ENCODE data around the gene COL4A3.
A peak's percentile ranks its signal among the peaks of the same experiment; 100 is the strongest.

The COL4A3 gene

GRCh38 chr2:227339098-227339599 is 174.7 kb downstream of the COL4A3 start:
- TF ChIP-seq POLR2A (IDR thresholded peaks at IDR 0.05; ENCODE audit: low read length) (no peak), GATA1 (IDR thresholded peaks at IDR 0.05; ENCODE audit: low read depth, low read length) (no peak)
- DNase-seq, result peak in 1 of 2 experiments; percentile 11

DNA sequence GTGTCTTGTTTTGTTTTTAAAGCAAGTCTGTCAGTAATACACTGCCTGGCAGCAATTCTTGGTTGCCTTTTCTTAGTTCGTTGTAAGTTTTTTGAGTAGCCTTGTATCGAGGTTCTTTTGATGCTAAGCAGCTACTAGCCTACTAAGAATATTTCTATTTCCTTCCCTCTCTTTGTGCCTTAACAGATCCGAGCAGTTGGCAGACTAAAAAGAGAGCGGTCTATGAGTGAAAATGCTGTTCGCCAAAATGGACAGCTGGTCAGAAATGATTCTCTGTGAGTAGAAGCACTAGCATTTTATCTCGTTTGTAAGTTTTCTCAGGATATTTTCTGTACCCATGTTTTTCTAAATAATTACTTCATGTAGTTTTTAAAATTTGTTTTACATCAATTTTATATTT is 175.7 kb downstream of the COL4A3 start:
- DNase-seq, result no peak

GRCh38 chr2:227341553-227341952 is 177.1 kb downstream of the COL4A3 start:
- DNase-seq, result no peak
- no peak for TF ChIP-seq POLR2A (IDR thresholded peaks at IDR 0.05; ENCODE audit: low read length)
- TF ChIP-seq GATA1 (IDR thresholded peaks at IDR 0.05; ENCODE audit: low read depth, low read length), result no peak

More for the DNA sequence above, 175.7 kb downstream of the COL4A3 start:
- TF ChIP-seq GATA1 (IDR thresholded peaks at IDR 0.05; ENCODE audit: low read depth, low read length) (no peak), POLR2A (IDR thresholded peaks at IDR 0.05; ENCODE audit: low read length) (no peak)

- no peak for DNase-seq
- TF ChIP-seq GATA1 (IDR thresholded peaks at IDR 0.05; ENCODE audit: low read depth, low read length) (no peak), POLR2A (IDR thresholded peaks at IDR 0.05; ENCODE audit: low read length) (no peak)
These were observed 179.8 kb downstream of the COL4A3 start for GRCh38 chr2:227344231-227344630.

- no peak for DNase-seq
- TF ChIP-seq GATA1 (IDR thresholded peaks at IDR 0.05; ENCODE audit: low read depth, low read length) (no peak), POLR2A (IDR thresholded peaks at IDR 0.05; ENCODE audit: low read length) (no peak)
These were observed 182.7 kb downstream of the COL4A3 start for GRCh38 chr2:227347117-227347516.

DNA sequence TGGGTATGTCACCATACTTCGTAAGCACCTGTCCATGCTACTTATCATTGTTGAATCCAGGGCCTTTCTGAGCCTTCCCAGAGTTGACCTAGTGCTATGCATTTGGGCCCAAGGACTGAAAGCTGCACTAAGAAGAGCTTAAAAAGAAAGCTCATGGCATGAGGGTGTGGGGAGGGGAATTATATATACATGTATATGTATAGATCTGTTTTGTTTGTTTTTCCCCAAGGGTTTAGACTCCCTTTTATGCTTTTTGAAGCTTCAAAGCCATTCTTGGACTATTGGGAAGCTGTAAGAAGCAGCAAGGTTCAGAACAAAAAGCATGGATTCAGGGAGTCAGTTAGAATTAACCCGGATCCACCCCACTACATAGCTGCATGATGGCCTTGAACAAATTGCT is 183.9 kb downstream of the COL4A3 start:
- DNase-seq, result no peak
- TF ChIP-seq GATA1 (IDR thresholded peaks at IDR 0.05; ENCODE audit: low read depth, low read length) (no peak), POLR2A (IDR thresholded peaks at IDR 0.05; ENCODE audit: low read length) (no peak)

GRCh38 chr2:227349989-227350612 is 185.7 kb downstream of the COL4A3 start:
- TF ChIP-seq GATA1 (IDR thresholded peaks at IDR 0.05; ENCODE audit: low read depth, low read length) (no peak), POLR2A (IDR thresholded peaks at IDR 0.05; ENCODE audit: low read length) (no peak)

GRCh38 chr2:227351639-227352038 is 187.2 kb downstream of the COL4A3 start:
- no peak for DNase-seq
- TF ChIP-seq POLR2A (IDR thresholded peaks at IDR 0.05; ENCODE audit: low read length) (no peak), GATA1 (IDR thresholded peaks at IDR 0.05; ENCODE audit: low read depth, low read length) (no peak)

More at GRCh38 chr2:227349989-227350612, 185.7 kb downstream of the COL4A3 start:
- DNase-seq, result no peak

- TF ChIP-seq POLR2A (IDR thresholded peaks at IDR 0.05; ENCODE audit: low read length), result no peak
- no peak for TF ChIP-seq GATA1 (IDR thresholded peaks at IDR 0.05; ENCODE audit: low read depth, low read length)
- no peak for DNase-seq
These were observed 195.9 kb downstream of the COL4A3 start for GRCh38 chr2:227360351-227360750.

- peak; percentile 30 to 32 for DNase-seq
- TF ChIP-seq GATA1 (IDR thresholded peaks at IDR 0.05; ENCODE audit: low read depth, low read length), result no peak
- no peak for TF ChIP-seq POLR2A (IDR thresholded peaks at IDR 0.05; ENCODE audit: low read length)
These were observed 199.3 kb downstream of the COL4A3 start for GRCh38 chr2:227363756-227364155.
